ENCODE data around the gene NAA11.

GRCh38 chr4:79334783-79335182 is 8.9 kb upstream of the NAA11 start:
- TF ChIP-seq, protein P1, sequence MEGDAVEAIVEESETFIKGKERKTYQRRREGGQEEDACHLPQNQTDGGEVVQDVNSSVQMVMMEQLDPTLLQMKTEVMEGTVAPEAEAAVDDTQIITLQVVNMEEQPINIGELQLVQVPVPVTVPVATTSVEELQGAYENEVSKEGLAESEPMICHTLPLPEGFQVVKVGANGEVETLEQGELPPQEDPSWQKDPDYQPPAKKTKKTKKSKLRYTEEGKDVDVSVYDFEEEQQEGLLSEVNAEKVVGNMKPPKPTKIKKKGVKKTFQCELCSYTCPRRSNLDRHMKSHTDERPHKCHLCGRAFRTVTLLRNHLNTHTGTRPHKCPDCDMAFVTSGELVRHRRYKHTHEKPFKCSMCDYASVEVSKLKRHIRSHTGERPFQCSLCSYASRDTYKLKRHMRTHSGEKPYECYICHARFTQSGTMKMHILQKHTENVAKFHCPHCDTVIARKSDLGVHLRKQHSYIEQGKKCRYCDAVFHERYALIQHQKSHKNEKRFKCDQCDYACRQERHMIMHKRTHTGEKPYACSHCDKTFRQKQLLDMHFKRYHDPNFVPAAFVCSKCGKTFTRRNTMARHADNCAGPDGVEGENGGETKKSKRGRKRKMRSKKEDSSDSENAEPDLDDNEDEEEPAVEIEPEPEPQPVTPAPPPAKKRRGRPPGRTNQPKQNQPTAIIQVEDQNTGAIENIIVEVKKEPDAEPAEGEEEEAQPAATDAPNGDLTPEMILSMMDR (IDR thresholded peaks at IDR 0.05): no peak
- TF ChIP-seq POLR2AphosphoS5 (IDR thresholded peaks at IDR 0.05): no peak
- TF ChIP-seq POLR2A (IDR thresholded peaks at IDR 0.05): no peak

Data from prostate gland (tissue), 2 donors.